ENCODE results near the gene GIGYF2. TPM values are rescaled to one million over a fixed set of nuclear protein-coding genes. Genes with fewer than 3 reads are reported as not detected.

GIGYF2 gene
- total and polyA plus RNA-seq, 2 of the 4 experiments (the other 2 are of a cell fraction): 14.7 to 66.0 TPM

DNA sequence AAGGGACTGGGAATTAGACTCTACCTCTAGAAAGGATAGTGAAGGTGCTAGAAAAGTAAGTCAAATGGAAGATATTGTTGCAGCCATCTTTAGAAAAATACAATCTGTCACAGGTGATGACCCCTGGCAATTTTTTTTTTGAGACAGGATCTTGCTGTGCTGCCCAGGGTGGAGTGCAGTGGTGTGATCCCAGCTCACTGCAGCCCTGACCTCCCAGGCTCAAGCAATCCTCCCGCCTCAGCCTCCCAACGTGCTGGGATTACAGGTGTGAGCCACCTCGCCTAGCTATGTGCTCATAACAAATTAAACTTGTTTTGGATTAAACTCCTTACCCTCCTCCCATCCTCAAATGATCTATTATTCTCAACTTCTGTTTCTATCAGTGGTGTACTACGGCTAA is 3.8 kb upstream of the GIGYF2 start:
- no peak overlapping the region for H4K5ac ChIP-seq (ENCODE audit: low read depth, low read length)
- H3K9ac ChIP-seq (ENCODE audit: low read depth, low read length): no peak overlapping the region
- H3K36me3 ChIP-seq (ENCODE audit: control insufficient read depth, insufficient read depth, low read length): no peaks in the 10 kb centered on the region
- no peak overlapping the region for H4K91ac ChIP-seq (ENCODE audit: insufficient read depth, low read depth, low read length)
- peaks cover 2% of the 10 kb centered on the region; the same call in 1 of the 2 replicates for H3K4me1 ChIP-seq (ENCODE audit: control insufficient read depth, insufficient read depth, low read length)
- POLR2A ChIA-PET (ENCODE audit: unreplicated experiment): no interaction called here
- no peak overlapping the region for H3K14ac ChIP-seq (replicated peaks; ENCODE audit: low read depth, low read length)
- H2AK9ac ChIP-seq (replicated peaks; ENCODE audit: low read depth, low read length, poor library complexity): no peak overlapping the region
- no peak overlapping the region for H2BK120ac ChIP-seq (ENCODE audit: low read depth, low read length)
- TF ChIP-seq CHD1 (IDR thresholded peaks at IDR 0.05; ENCODE audit: low read depth, low read length) (no peak), FOS (IDR thresholded peaks at IDR 0.05; ENCODE audit: low read depth, low read length) (no peak), MXI1 (IDR thresholded peaks at IDR 0.05; ENCODE audit: borderline replicate concordance, low read depth, low read length) (no peak), MAFK (IDR thresholded peaks at IDR 0.05; ENCODE audit: low read depth, low read length) (no peak), RAD21 (IDR thresholded peaks at IDR 0.05; ENCODE audit: low read length) (no peak), ELK1 (IDR thresholded peaks at IDR 0.05; ENCODE audit: borderline replicate concordance, low read depth, low read length) (no peak)
- H3K27me3 ChIP-seq (ENCODE audit: control insufficient read depth, insufficient read depth, low read length): no peaks in the 10 kb centered on the region; the same call in 1 of the 2 replicates
- 74% methylated on average over 3 of the region's 4 CpGs; no CpG with 5 or more reads in 1 of the 2 experiments for WGBS, 2 experiments (ENCODE audit: extremely low coverage in 2 of 2, insufficient read length in 1 of 2)
- no peak overlapping the region for H2BK20ac ChIP-seq (ENCODE audit: low read depth, low read length)
- no TSS peak for BruUV-seq (replicated peaks)
- H3K79me1 ChIP-seq (ENCODE audit: low read depth in 1 of 2, low read length in 2 of 2): peaks cover 0 to 4% of the 10 kb centered on the region in 2 experiments; a peak in 3 of 4 replicates
- H2AK5ac ChIP-seq (ENCODE audit: low read depth, low read length): no peak overlapping the region
- in situ Hi-C loops (cut with MboI; ENCODE audit: low sequenced_read_pairs) (no loop called here), intact Hi-C loops (cut with micrococcal nuclease) (no loop called here), dilution Hi-C loops (cut with HindIII; ENCODE audit: low sequenced_read_pairs, unreplicated experiment) (no loop called here)
- H3K4me2 ChIP-seq (ENCODE audit: low read depth, low read length): no peak overlapping the region
- no peak overlapping the region for H3K23ac ChIP-seq (ENCODE audit: low read depth, low read length)
- no peak overlapping the region for H2BK5ac ChIP-seq (ENCODE audit: low read depth, low read length, poor library complexity, severe bottlenecking)
- H3K4ac ChIP-seq (ENCODE audit: low read depth, low read length): no peak overlapping the region
- H4K20me1 ChIP-seq (ENCODE audit: insufficient read depth, low read length): peaks cover 5% of the 10 kb centered on the region; the same call in 1 of the 2 replicates
- no peak overlapping the region for H3K4me3 ChIP-seq (ENCODE audit: insufficient read depth, low read depth, low read length)
- no peak overlapping the region for H3K56ac ChIP-seq (ENCODE audit: extremely low read depth, insufficient read depth, low read length)
- ATAC-seq (ENCODE audit: low read depth): no peak
- H3K9me3 ChIP-seq (ENCODE audit: control insufficient read depth, insufficient read depth, low read length): no peaks in the 10 kb centered on the region
- H3K18ac ChIP-seq (ENCODE audit: low read depth, low read length): no peak overlapping the region
- no peak overlapping the region for H2AFZ ChIP-seq (replicated peaks; ENCODE audit: low read length, poor library complexity)
- H2BK15ac ChIP-seq (ENCODE audit: low read depth, low read length): no peak overlapping the region
- H3K9me1 ChIP-seq (ENCODE audit: insufficient read depth, low read length): no peaks in the 10 kb centered on the region
- CTCF ChIA-PET: interaction anchor here (0.6 kb wide), 1 partner anchor 1068 kb away, joined by 7 read pairs; no protein-coding TSS in a partner anchor
- H3K27ac ChIP-seq (ENCODE audit: insufficient read depth, low read length): no peak overlapping the region
- DNase-seq: no peak
- no peak overlapping the region for H4K8ac ChIP-seq (ENCODE audit: low read depth in 2 of 2, low read length in 2 of 2)

Data from IMR-90 (cell line).